GM19467 (cell line): ENCODE measurements around the gene TESK2.

Source experiments
- ATAC-seq: cut with Tn5 transposase; IDR thresholded peaks from one replicate; pipeline ENCODE4 v1.9.1; 2021; ENCODE audit warnings: mild to moderate bottlenecking, moderate library complexity; ENCODE audit not compliant: unreplicated experiment

The TESK2 gene

DNA sequence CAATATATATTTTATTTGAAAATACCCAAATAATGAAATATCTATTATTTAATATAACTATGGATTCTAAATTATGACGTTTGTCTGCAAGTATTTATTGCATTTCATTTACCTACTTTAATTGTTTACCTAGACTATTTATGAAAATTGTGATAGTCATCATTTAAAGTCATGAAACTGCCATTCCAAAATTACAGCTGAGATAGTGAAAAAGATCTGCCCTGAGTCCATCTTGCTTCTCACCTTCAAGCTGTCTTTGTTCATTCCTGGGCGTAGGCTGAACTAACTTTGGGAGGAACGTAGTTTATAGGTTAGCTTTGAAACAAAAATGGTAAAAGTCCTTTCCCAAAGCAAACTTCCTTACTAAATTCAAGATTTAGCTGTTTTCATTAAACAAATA lies 176.7 kb downstream of the TESK2 start:
- no peak for ATAC-seq

DNA sequence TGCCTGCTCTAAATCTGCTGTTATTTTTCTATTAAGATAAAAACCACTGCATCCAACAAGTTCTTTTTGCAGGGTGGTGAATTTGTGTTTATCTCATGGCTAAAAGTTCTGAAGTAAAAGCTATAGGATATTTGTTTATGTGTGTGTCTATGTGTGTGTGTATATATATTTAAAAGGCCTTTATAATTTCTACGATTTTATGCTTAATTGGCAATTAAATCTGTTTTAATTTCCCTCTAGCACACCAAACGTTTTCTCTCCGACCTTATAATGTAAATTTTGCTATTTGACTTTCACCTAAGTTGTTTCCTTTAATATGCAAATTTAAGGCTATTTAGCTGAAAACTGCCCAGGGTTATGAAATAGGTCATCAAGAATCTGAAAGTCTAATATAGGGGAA lies 184.1 kb downstream of the TESK2 start:
- ATAC-seq: no peak

DNA sequence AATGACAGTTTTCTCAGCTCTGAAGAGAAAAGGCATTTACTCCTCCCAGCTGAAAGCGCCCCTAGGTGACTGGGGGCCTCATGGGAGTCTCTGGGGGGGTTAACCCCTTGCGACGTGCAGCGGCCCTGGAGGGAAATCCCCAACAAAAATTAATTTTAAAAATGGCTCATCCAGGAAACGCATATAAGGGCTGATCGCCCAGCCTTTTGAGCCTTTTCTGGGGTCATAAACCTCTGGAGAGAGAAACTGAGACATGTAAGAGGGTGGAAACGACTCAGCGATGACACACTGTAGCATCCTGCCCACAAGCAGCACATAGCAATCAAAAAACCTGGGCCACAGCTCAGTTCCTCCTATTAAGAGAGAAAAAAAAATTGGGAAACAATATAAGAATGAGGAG lies 184.6 kb downstream of the TESK2 start:
- no peak for ATAC-seq

DNA sequence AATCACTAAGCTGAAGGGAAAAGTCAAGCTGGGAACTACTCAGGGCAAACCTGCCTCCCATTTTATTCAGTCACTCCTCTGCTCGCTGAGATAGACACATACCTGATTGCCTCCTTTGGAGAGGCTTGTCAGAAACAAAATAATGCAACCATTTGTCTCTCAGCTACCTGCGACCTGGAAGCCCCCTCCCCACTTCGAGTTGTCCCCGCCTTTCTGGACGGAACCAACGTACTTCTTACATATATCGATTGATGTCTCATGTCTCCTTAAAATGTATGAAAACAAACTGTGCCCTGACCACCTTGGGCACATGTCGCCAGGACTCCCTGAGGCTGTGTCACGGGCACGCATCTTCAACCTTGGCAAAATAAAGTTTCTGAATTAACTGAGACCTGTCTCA lies 185.7 kb downstream of the TESK2 start:
- ATAC-seq: no peak

DNA sequence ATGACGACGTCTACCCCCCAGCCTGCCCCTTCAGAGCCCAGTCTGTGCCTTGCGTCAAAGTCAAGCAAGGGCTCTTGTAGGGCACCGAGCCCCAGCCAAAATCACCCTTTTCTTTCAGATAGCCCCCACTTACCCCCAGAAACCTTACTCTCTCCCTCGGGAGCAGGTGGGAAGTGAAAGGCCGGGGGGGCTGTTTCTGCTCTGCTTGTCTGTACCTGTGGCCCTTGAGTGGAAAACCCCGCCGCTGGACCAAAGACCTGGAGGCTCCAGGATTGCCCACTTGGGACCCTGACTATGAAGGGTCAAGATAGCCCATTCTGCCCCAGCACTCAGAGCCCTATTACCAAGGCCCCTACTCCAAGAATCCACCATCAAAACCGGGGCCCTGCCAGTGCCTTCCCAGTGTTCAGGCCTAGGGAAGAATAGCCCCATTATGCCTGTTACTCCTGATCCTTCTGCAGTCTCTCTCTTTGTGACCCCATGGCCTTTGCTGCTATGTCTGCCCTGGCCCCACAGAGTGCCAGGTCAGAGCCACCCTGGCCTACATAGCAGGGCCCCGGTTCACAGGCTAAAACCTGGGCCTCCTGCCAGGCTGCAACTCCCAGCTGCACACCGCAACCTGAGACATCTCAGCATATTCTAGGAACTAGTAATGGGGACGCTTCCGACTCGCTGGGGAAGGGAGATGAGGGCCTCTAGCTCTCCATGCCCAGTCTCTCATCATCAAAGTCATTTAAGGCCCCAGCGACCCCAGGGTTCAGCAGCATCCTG lies 186.5 kb downstream of the TESK2 start:
- no peak for ATAC-seq

DNA sequence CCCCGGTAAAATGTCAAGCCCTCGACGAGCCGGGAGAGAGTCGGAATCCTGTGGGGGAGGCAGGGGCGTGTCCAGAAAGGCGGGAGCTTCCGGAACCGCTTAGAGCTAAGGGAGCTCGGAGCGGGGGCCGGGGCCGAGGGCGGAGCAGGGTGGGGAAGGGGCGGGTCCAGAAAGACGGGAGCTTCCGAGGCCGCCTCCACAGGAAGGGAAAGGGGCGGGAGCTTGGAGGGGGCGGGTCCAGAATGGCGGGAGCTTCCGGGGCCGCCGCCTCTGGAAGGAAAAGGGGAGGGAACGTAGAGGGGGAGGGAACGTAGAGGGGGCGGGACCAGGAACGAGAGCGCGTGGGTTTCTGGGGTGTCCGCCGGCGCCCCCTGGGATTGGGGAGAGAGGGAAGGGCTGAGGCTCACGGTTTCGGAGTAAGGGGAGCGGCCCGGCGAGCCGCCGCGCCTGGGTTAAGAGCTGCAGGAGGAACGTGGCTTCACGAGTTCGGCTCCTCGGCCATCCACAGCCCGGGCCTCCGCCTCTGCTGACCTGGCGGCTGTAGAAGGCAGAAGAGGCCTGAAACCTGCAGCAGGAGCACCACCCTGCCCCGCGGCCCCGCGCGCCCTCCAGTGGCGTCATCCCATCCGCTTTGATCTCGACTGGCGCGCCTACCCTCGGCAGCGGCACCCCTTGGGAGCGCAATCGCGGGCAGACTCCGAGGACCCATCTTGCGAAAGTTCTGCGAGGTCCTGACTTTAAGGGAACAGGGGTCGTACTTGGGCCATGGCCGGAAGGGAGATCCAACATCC lies 187.2 kb downstream of the TESK2 start:
- peak; percentile 63 for ATAC-seq

DNA sequence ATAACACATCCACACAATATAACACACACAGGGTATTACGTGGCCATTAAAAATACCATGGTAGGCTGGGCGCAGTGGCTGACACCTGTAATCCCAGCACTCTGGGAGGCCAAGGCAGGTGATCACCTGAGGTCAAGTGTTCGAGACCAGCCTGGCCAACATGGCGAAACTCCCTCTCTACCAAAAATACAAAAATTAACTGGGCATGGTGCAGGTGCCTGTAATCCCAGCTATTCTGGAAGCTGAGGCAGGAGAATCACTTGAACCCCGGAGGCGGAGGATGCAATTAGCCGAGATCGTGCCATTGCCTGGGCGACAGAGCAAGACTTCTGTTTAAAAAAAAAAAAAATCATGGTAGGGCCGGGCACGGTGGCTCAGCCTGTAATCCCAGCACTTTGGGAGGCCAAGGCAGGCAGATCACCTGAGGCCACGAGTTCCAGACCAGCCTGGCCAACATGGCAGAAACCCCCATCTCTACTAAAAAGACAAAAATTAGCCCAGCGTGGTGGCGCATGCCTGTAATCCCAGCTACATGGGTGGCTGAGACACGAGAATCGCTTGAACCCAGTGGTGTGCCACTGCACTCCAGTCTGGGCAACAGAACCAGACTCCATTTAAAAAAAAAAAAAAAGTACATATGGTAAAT lies 188.3 kb downstream of the TESK2 start:
- no peak for ATAC-seq

DNA sequence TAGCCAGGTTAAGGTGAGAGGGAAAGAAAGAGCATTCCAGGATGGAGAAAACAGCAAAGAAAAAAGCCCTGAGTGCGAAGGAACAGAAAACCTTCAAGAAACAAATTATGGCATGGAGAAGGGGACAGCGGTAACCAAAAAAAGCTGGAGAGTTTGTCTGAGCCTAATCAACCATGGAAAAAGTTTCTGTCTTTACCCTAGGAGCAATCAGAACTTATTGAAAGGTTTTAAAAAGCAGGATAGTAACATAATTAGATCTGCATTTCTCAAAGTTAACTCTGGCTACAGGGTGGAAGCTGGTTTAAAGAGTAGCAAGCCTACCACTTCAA lies 190.3 kb downstream of the TESK2 start:
- ATAC-seq: no peak

DNA sequence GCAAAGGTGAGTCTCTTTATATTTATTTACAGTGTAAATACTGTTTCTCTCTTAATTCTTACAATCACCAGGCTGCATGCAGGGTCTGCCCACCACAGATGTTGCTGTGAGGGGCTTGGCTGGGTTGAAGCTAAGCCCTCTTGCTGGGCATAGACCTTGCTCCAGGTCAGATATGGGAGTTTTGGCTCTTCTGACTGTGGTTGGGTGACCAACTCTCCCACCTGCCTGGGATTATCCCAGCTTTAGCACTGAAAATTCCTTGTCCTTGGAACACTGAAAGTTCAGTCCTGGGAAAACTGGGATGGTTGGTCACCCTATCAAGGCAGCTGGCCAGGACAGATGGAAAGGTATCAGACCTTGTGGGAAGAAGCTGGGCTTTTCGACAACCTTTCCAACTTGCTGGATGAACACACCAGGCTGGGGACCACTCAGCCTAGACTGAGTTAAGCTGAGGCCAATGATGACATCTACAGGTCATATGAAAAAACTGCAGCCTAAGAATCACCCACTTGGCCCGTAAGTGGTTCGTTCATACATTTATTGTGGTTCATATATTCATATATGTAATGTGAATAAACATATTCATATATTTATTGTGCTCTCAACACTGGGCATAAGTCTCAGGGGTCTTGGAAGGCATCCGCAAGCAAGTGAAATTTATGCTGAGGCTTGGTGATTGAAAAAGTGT lies 190.8 kb downstream of the TESK2 start:
- no peak for ATAC-seq

DNA sequence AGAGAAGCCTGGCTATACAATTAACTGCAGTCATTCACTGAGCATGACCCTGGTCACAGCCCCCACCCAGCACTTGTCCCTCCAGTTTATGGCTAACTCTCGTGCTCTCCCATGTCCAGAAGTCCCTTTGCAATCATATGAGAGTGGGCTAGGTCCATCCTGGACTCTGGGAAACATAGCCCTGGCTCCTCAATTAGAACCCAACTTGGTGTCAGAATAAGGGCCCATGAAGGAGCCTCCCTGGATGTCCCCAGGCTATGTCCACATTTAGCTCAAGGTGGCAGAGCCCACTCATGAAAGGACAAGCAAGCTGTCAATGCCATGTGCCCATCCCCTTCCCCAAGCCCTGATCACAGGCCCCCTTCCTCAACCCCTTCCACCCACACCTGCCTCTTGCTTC lies 191.7 kb downstream of the TESK2 start:
- ATAC-seq: no peak

DNA sequence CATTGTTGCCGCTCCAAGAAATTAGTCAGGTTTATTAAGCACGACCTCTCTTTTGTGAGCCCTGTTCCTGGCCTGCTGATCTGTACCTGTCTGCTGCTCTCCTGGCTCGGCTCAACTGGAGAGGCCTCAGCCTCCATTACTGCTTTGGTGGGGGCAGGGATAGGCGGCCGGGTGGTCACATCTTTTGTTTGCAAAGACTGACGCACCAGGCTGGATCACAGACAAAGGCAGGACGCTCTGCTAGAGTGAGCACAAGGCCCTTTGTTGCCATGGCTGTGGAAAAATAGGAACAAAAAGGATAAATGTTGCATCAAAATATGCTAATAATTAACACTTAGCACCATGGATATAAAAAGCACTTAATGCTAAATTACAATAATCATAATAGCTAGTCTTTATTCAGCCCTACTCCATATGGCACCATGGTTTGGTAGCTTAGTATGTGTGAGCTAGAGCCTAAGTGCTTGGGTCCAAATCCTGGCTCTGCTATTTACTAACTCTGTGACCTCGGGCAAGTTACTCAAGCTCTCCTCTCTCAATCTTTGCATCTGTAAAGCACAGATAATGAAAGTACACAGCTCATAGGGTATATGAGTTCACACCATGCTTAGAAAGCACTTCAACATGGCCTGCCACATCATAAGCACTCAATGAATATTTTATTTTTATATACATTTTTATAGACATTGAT lies 193.2 kb downstream of the TESK2 start:
- ATAC-seq: no peak
